Activated CD8-positive, alpha-beta memory T cell treated with anti-CD3 and anti-CD28 coated beads for 48 hours (primary cell): ENCODE data around the gene NGDN.

Experiments
- DNase-seq, 3 experiments: peaks; one replicate each; pipeline ENCODE4 v3.0.0-alpha.2; 2020; ENCODE audit warnings: low read depth in 2 of 3, low spot score in 2 of 3

Gene NGDN

DNA sequence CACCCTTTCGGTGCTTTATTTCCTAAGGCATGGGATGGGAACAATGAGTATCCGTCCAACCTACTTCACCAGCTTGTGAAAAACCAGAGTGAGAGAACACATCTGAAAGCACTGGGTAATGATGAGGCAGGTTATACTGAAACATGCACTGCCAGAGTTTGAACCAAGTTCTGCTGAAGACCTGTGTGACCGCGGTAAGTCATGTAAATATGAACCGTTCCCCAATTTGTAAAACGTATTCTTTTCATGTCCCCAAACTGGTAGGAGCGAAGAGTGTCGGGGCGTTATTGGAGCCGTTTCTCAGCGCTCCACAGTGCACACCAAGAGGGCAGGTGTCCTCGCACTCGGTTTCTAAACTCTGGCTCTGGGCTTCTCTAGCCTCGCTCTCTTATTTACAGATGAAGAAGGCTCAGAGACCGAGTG is 788 bp upstream of the NGDN start:
- no peak for DNase-seq

DNA sequence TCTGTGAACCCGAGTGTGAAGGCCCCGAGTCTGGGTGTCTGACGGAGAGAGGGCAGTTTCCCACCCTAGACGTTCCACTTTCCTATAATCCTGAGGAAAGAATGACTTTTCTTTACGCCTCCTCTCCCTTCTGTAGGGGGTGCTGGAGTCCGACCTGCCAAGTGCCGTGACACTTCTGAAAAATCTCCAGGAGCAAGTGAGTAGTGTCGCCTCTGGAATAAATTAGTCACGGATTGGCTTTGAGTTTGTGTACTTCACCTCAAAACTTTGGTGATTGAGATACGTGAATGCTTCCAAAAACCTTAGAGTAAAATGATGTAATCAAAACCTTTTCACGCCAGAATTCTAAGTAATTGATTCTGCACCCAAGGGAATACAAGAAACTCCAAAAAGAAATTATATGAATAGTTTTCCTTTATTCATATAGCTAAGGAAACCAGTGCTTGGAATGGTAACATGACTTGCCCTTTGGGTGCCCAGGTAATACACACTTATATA is 452 bp downstream of the NGDN start:
- no peak for DNase-seq

DNA sequence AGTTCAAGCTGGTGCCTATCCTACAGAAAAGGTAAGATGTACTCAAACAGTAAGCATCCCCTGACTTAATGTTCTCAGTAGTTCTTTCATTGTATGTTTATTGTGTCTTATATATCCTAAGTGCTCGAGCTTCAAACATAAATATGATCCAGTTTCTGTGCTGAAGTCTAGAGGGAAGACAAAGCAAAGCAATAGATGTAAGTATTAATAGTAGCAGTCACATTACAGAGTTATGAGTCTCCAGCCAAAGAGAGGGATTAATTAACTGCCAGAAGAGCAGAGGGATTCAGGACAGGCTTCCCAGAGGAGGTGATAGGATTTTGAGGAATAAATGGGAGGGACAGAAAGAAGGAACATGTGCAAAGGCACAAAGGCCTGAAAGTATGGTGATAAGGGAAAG is 1.4 kb downstream of the NGDN start:
- DNase-seq, result no peak

DNA sequence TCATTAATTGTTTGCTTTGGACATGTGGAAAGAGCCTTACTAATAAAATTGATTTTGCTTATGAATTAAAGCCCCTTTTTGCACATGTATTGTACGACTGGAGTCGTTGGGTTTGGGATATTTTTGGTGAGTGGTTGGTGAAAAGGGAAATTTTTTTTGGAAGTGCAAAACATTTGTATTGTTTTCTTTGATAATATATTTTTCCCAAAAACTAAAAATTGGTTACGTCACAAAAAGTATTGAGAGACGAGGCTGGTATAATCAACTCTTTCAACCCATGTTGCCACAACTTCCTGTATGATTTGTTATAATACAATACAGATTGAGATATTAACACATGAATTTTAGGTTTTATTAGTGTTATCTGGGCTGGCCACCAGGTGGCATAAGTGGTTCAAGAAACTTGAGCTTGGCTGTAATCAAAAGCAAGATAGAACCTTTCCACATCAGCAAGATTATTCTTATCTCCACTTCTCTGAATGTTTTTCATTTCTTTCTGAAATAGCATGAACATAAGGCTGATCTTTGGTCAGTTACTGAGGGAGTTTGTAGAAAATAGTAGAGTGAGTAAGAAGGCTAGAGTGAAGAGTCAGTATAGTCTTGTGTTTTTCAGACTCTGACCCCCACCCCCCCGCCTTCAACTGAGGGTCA is 8.7 kb downstream of the NGDN start:
- peak in 1 of 3 experiments; percentile 14 for DNase-seq

DNA sequence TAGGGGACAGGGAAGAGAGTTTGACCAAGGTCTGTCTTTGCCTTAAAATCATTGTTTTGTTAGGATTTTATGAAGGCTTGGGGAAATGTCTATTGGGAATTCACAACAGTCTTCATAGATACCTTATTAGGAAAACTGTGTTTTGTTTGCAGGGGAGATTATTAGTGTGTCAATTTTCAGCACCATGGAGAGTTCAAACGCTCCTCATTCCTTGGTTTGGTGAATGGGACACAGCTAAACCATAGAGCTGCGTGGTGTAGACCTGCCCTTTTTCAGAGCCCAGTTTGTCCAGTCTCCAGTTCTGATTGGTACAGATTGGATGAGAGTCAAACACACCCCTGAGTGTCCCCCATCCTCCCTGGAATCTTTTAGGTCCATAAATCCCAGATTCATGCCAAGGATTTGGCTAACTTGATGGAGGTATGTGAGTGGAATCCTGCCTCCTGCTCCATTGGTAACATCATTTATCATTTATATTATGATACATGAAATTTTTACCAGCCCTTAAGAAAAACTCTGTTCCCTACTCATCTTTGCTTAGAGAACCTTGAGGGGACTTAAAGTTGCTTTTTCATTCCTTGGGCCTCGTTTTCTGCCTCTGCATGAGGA is 12.0 kb downstream of the NGDN start:
- DNase-seq, result no peak

DNA sequence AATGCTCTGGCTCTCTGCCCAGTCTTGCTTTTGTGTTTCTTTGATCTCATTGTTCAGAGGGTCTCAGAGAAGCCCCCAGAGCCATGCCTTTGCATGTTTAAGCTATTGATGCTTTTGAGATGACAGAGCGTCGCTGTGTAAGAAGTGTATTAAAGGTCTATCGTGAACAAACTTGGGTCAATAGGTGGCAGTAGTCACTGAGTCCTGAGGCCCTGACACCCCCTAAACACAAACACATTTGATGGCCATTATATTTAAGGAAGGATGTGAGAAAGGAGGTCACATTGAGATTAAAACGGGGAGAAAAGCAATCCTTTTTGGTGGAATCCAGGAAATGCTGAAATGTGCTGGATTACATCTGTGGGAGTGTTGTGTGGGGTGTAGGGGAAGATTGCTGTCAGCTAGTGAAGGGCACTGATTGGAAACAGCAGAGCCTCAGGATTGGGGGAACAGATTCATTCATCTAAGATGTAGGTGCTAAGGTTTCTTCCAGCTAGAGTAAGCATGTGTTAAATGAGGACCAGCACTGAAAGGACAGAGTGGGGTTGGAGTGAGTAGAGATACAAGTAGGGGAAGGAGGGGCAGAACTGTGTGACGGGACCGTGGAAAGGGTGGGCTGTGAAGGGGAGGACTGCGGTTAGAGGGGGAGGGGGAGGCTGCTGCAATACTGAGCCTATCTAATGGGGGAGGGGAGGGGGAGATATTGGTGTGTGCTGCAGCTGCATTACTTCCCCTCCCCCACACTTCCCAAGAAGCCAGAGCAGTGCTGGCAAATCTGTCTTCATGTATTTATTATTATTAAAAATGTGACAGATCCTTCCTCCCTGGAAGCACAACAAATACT is 12.7 kb downstream of the NGDN start:
- DNase-seq, result no peak

DNA sequence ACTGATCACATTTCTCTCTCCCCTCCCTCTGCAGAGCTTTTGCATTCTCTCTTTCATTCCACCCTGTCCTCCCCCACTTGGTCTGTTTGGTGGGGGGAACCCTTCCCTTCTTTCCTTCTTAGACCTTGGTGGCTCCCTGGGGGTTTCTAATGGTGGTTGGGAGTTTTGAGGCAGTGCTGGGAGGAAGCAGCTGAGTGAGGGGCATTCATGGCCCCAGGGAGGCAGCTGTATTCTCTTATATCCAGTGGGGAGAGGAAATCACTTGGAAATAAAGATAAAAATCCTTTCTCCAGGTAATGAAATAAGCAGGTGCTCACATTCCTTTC is 13.3 kb downstream of the NGDN start:
- no peak for DNase-seq

DNA sequence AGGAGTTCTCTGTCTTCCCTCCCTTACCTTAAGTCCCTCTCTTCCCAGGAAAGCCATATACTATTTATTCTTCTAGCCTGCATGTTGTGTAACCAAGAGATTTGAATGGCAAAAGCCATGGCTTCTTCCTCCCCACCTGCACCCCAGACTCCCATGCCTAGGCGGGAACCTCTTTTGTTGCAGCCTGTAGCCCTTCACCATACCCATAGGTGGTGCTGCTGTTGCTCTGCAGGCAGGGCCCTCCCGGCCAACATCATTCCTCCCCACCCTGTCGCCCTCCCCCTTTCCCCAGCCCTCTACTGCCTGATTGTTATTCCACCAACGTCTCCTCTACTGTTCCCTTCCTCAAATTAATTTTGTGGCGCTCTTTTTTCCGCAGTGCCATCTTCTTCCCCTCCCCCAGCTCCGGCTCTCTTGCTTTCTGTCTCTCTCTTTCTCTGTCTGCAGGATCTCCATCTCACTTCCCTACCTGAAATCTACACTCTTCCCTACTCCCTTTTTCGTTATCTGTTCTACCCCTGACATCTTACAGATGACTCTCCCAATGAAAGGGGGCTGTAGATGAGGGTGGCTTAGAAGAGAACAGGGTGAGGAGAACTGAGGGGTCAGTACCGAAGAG is 13.8 kb downstream of the NGDN start:
- DNase-seq, result no peak

DNA sequence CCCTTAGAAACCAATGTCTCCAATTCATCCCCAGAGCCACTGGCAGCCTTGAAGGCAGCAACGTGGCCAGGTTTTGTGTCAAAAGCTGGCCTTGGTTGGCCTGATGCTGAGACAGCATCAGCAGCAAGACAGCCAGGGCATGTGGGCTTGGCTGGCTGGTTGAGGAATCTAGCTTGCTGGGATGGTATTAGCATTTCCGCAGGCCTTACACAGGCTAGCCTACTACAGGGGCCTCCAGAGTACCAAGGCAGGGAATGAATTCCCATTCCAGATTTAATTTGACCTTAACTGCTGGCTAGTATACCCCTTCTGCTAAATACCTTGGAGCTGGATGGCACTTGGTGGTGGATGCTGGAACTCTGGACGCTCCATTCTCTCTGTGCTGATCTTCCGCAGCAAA is 15.8 kb downstream of the NGDN start:
- no peak for DNase-seq

DNA sequence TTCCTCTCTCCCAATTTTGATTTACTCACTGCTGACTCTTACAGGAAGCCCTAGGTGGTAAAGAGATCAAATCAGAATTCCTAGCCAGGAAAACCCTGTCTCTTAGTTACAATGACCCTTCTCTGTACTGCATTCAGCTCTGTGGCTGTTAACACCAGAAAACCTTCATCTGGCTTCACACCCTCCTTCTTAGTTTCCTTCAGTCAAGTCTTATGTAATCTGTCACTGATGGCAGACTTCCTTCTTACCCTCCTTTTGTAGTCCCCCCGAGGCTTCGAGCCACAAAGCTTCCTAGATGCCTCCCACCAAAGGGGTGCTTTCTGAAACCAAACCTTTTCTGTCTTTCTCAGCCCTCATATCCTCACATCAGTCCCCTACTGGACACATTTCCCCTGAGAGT is 16.5 kb downstream of the NGDN start:
- no peak for DNase-seq

DNA sequence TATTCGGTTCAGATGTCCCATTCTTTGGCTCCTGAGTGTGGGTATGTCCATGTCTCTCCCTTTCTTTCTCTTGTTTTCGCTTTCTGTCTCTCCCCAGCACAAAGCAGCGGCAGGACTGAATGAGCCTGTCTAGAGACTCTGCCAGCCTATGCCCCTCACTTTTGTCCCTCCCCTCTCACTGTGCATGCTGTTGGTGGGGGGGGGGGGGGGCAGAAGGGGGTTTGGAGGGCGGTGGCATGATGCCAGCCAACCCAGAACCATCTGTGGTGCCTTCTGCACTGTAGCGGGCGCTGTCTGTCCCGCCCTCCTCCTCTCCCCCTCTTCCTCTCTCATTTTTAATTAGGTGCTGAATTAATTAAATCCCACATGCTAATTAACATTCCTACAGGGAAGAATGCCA is 17.7 kb downstream of the NGDN start:
- no peak for DNase-seq

DNA sequence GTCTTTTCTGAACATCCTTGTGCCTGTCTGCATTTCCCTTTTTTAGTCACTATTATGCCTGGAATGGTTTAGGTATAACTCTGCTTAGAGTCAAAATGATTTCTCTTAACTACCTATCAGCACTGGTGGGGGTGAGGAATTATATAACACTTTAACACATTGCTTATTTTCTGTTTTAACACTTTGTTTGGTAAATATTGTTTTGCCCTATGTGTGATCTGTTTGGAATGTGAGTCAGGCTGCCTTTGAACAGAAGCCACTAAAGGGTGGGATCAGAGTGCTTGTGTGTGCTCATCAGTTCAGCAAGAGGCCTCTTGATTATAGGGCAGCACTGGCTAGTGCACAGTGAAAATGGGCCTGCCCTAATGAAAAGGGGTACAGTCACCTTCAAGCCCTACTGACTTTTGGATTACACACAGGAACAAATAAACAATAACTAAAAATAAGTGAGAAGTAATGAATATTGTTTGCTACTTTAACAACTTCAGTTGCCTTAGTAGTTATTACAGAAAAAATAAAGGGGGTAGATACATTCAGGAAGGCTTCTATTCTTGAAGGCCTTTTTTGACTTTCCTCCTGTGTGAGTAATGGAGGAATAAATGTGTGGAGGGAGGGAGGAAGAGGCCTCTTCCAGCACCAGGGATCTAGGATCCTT is 23.2 kb downstream of the NGDN start:
- DNase-seq, result no peak

DNA sequence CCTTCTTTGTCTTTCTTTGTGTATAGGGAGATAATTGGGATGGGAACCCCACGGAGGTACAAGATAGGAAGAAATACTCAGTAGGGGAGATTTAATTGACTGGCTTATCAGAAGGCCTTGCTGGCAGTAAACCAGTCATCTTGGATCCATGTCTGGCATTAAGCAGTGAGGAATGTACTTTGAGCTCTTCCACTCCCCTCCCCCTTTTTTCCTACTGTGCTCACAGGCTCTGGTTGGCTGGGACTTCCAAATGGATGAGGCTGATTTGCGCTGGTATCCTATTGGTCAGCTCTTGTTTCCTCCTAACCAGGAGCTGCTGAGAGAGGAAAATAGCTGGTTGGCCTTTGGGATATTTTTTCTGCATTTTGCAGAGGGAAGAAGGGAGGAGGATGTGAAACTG is 24.7 kb downstream of the NGDN start:
- no peak for DNase-seq

DNA sequence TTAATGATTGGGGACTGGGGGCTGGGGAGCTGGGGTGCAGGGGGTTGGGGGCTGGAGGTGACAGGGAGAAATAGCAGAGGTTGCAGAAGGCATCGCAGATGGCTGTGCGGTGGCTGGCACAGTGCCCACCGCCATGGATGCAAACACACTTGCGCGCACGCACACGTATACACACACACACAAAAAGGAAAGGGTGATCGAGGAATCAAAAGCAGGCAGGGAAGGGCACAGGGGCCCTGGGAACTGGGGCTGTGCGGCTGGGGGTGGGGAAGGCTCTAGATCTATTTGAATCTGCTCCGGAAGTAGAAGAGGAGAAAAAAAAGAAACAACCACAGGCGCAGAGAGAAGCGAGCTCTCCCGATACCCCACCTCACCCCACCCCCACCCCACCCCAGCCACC is 42.7 kb downstream of the NGDN start:
- DNase-seq, result no peak

DNA sequence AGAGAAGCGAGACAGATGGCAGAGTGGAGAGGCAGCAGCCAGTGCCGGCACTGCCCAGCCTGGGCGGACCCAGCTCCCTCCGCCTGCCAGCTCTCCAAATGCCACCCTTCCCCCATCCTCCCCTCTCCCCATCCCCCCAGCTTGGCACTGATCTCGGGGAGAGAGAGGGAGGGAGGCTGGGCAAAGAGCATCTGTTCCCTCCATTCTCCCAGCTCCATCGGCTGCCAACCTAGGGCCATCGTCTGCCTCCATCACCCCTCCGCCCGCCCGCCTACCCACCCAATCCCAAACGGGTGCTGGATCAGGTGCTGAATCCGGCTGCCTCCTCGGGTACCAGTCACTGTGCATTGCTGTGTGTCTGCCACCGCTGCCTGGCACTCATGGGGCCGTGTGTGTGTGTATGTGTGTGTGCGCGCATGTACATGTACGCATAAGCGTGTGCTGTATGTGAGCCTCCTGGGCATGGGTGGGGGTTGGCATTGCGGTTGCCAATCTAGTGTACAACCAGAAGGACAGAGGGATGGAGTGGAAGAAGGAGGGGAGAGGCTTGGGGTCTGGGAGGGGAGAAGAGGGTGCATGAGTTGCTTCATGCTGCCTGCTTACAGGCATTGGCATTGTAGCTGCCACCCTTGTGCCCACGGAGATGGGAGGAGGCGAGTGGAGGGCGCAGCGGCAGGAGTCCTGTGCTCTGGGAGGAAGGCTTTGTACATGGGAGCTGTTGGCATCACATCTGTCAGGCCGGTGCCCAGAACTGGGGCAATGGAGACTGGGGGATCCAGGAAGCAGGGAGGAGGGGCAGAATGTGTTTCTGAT is 43.7 kb downstream of the NGDN start:
- DNase-seq, result no peak

DNA sequence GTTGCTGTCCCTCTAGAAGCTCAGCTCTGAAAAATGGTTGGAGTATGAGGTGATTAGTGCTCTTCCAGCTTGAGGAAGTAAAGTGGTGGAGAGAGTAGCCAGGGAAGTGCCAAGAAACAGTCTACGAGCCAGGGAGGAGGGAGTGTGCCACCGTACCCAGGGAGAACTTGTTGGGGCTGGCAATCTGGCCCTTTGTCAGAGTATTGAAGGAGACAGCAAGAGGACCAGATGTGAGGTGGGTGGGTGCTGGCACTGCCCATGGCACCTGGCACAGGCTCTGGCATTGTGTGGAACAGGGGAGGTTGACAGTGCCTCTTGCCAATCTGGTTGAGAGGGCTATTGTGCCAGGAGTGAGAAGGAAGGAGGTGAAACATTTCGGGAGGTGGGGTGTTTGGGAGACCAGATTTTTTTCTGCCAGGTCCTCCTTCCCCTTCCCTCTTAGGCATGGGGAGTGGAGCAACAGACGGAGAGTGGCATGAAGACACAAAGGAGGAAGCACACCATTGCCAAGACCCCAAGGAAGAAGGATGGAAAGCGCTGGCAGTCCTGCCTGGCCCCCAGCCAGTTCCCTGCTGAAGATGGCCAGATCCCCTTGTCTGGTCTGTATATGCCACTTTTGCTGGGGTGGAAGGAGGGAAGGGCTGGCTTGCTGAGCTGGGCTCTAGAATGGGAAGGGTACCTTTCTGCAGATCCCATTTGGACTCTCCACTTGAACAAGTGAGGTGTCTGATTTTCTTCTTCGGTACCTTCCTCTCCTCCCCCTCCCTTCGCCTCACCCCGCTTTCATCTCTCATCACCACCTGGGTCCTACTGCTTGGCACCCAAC is 44.5 kb downstream of the NGDN start:
- no peak for DNase-seq

DNA sequence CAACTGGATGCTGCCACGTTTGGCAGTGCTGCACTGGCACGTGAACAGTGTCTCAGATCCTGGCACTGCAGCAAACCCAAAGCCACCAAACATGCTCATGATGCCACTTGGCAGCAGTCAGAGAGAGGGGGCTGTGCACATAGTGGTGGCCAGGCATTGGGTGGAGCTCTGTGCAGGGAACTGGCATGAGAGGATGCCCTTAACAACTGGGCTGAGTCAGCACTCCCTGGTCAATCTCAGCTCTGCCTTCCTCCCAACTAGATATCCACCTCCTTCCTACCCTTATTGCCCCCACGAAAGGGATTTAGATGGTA is 45.1 kb downstream of the NGDN start:
- no peak for DNase-seq

DNA sequence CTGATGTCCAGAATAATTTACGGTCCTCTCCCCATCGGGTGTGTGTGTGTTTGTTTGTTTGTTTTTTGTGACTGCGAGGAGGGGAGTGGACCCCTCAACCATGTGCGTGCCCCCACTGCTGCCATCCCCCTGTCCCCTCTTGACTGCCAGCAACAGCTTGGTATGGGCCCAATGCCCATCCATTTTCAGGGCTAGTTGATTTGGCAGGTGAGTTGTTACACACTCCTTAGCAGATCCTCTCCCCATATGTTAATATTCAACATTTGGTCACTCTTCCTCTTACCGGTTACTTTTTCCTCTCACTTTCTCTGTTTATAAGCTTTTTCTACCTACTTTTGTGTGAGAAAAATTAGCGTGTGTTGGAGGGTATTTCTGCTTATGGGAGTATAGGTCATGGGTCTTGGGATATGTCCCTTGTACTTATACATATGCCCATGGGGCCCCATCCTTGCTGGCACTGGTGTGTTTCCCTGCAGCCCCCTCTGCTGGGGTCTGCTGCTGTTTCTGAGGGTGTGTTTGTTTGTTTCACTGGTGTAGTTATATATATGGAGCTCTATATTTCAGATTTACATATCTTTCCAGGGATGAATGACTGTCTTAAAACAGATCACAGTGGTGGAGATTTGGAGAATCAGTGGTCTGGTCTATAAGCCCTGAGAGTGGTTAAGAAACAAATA is 48.3 kb downstream of the NGDN start:
- DNase-seq, result no peak

DNA sequence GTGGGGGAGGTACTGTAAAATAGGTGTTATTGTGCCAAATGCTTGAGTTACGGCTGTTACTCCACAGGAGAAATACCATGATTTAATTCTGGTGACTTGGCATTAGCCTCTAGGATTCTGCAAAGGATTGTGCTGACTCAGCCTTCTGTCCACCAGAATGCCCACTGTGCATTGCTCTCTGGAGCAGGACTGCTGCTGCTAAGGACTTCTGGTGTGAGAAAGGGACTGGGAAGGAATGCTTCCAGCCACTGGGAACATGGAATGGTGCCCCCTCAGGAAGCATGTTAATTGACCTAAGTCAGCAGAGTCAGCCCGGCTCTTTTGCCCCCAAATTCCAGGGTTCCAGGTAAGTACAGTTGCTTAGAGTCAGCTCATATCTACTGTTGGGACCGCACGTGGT is 49.2 kb downstream of the NGDN start:
- DNase-seq, result no peak
